Measurements from ENCODE around the gene DPY30. TPM values are rescaled to one million over a fixed set of nuclear protein-coding genes. Genes with fewer than 3 reads are reported as not detected.

The DPY30 gene
- total RNA-seq, 3 donors from 2014 or later (not counting 1 experiment from before 2014, with no cell fraction given): 24.3 to 36.6 (median 25.7) TPM

DNA sequence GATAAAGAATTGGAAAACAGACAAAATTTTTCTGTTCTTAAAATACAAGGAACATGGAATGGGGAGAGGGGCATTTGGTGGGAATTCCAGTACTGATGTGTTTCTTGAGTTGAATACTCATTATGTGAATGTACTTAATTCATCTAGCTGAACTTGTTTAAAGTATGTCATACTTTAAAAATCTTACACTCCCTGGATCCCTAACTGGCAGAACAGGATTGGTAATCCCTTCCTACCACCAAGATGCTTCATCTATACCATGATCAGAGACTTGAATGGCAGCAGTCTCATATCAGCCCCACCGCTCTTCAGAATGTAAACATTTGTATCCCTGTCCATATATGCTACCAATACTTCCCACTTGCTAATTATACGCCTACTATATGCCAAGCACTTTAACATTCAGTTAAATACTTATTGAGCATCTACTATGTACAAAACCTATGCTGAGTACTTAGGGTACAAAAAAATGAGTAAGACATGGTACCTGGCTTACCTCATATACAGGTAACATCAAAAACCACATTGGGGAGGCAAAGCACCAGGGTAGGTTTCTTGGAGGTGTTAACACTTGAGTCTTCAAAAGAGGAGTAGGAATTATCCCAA is 34.1 kb downstream of the DPY30 start:
- DNase-seq (no peak), ATAC-seq (no peak)
- TF ChIP-seq, protein P1, sequence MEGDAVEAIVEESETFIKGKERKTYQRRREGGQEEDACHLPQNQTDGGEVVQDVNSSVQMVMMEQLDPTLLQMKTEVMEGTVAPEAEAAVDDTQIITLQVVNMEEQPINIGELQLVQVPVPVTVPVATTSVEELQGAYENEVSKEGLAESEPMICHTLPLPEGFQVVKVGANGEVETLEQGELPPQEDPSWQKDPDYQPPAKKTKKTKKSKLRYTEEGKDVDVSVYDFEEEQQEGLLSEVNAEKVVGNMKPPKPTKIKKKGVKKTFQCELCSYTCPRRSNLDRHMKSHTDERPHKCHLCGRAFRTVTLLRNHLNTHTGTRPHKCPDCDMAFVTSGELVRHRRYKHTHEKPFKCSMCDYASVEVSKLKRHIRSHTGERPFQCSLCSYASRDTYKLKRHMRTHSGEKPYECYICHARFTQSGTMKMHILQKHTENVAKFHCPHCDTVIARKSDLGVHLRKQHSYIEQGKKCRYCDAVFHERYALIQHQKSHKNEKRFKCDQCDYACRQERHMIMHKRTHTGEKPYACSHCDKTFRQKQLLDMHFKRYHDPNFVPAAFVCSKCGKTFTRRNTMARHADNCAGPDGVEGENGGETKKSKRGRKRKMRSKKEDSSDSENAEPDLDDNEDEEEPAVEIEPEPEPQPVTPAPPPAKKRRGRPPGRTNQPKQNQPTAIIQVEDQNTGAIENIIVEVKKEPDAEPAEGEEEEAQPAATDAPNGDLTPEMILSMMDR (IDR thresholded peaks at IDR 0.05): no peak
- Mint-ChIP-seq H3K27me3 (ENCODE audit: low read depth in 2 of 2) (no peaks in the 10 kb centered on the region), H3K27ac (peak overlapping the region in 1 of 2 donors; percentile 2), H3K36me3 (no peaks in the 10 kb centered on the region), H3K4me3 (peak overlapping the region; percentile 8), H3K9me3 (no peaks in the 10 kb centered on the region), H3K4me1 (peaks cover 50 to 53% of the 10 kb centered on the region in 2 donors)
- H3K27ac ChIP-seq (ENCODE audit: low read length): no peak overlapping the region
- no peaks in the 10 kb centered on the region for H3K36me3 ChIP-seq (ENCODE audit: control insufficient read depth, insufficient read depth, low read length)
- no peaks in the 10 kb centered on the region for H3K27me3 ChIP-seq (ENCODE audit: control insufficient read depth, insufficient read depth, low read length)
- intact Hi-C loops (cut with micrococcal nuclease): loop anchor here (5.0 kb wide), 1 partner anchor 352 kb away; the partner anchor contains the start of gene BIRC6
- WGBS (ENCODE audit: insufficient coverage): 93% methylated on average over 2 of the region's 2 CpGs
- no peak overlapping the region for H3K4me3 ChIP-seq (ENCODE audit: low read length)
- no peaks in the 10 kb centered on the region for H3K9me3 ChIP-seq (ENCODE audit: control insufficient read depth, insufficient read depth, low read length)
- peaks cover 19% of the 10 kb centered on the region for H3K4me1 ChIP-seq (ENCODE audit: control insufficient read depth, insufficient read depth, low read length)

DNA sequence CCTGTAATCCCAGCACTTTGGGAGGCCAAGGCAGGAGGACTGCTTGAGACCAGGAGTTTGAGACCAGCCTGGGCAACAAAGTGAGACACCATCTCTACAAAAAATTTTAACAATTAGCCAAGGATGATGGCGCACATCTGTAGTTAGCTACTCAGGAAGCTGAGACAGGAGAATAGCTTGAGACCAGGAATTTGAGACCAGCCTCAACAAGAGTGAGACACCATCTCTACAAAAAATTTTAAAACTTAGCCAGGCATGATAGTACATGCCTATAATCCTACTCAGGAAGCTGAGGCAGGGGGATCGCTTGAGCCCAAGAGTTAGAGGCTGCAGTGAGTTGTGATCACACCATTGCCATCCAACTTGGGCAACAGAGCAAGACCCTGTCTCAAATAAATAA is 35.8 kb downstream of the DPY30 start:
- no peak overlapping the region for H3K27ac ChIP-seq (ENCODE audit: low read length)
- Mint-ChIP-seq H3K4me3 (no peak overlapping the region), H3K27me3 (ENCODE audit: low read depth in 2 of 2) (no peaks in the 10 kb centered on the region), H3K9me3 (no peaks in the 10 kb centered on the region), H3K36me3 (no peaks in the 10 kb centered on the region), H3K4me1 (peaks cover 51 to 57% of the 10 kb centered on the region in 2 donors), H3K27ac (no peak overlapping the region)
- intact Hi-C loops (cut with micrococcal nuclease): no loop called here
- DNase-seq: no peak
- H3K4me3 ChIP-seq (ENCODE audit: low read length): no peak overlapping the region
- H3K9me3 ChIP-seq (ENCODE audit: control insufficient read depth, insufficient read depth, low read length): no peaks in the 10 kb centered on the region
- TF ChIP-seq, protein P1 (IDR thresholded peaks at IDR 0.05): no peak
- H3K4me1 ChIP-seq (ENCODE audit: control insufficient read depth, insufficient read depth, low read length): peaks cover 14% of the 10 kb centered on the region
- no peaks in the 10 kb centered on the region for H3K27me3 ChIP-seq (ENCODE audit: control insufficient read depth, insufficient read depth, low read length)
- no peaks in the 10 kb centered on the region for H3K36me3 ChIP-seq (ENCODE audit: control insufficient read depth, insufficient read depth, low read length)
- 86% methylated on average over 2 of the region's 2 CpGs for WGBS (ENCODE audit: insufficient coverage)
- no peak for ATAC-seq

- Histone ChIP-seq H3K4me1 (ENCODE audit: control insufficient read depth, insufficient read depth, low read length) (peaks cover 17% of the 10 kb centered on the region), H3K27ac (ENCODE audit: low read length) (no peak overlapping the region), H3K36me3 (ENCODE audit: control insufficient read depth, insufficient read depth, low read length) (no peaks in the 10 kb centered on the region), H3K27me3 (ENCODE audit: control insufficient read depth, insufficient read depth, low read length) (no peaks in the 10 kb centered on the region), H3K9me3 (ENCODE audit: control insufficient read depth, insufficient read depth, low read length) (no peaks in the 10 kb centered on the region), H3K4me3 (ENCODE audit: low read length) (no peak overlapping the region)
- Mint-ChIP-seq H3K4me3 (no peak overlapping the region), H3K36me3 (no peaks in the 10 kb centered on the region), H3K27ac (no peak overlapping the region), H3K9me3 (no peaks in the 10 kb centered on the region), H3K4me1 (peaks cover 50 to 57% of the 10 kb centered on the region in 2 donors), H3K27me3 (ENCODE audit: low read depth in 2 of 2) (no peaks in the 10 kb centered on the region)
- intact Hi-C loops (cut with micrococcal nuclease): no loop called here
- DNase-seq (no peak), ATAC-seq (no peak)
- TF ChIP-seq, protein P1 (IDR thresholded peaks at IDR 0.05): no peak
- WGBS (ENCODE audit: insufficient coverage): 100% methylated on average over 2 of the region's 3 CpGs
Measured at GRCh38 chr2:32002406-32002805, 37.2 kb downstream of the DPY30 start.

DNA sequence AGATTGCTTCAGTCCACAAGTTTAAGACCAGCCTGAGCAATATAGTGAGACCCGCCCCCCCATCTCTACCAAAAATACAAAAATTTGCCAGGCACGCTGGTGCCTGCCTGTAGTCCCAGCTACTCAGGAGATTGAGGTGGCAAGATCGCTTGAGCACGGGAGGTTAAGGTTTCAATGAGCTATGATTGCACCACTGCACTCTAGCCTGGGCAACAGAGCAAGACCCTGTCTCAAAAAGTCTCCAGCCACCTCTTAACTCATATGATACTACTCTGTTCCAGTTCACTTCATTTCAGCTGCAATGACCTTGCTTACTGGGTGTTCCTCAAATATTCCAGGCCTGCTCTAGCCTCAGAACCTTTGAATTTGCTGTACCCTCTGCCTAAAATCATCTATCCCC is 40.2 kb downstream of the DPY30 start:
- H3K4me3 Mint-ChIP-seq: no peak overlapping the region
- intact Hi-C loops (cut with micrococcal nuclease): no loop called here
- peaks cover 47 to 57% of the 10 kb centered on the region in 2 donors for H3K4me1 Mint-ChIP-seq
- WGBS (ENCODE audit: insufficient coverage): 80% methylated on average over 4 of the region's 4 CpGs
- Histone ChIP-seq H3K4me1 (ENCODE audit: control insufficient read depth, insufficient read depth, low read length) (peaks cover 11% of the 10 kb centered on the region), H3K9me3 (ENCODE audit: control insufficient read depth, insufficient read depth, low read length) (no peaks in the 10 kb centered on the region), H3K4me3 (ENCODE audit: low read length) (no peak overlapping the region), H3K27ac (ENCODE audit: low read length) (no peak overlapping the region), H3K36me3 (ENCODE audit: control insufficient read depth, insufficient read depth, low read length) (no peaks in the 10 kb centered on the region), H3K27me3 (ENCODE audit: control insufficient read depth, insufficient read depth, low read length) (no peaks in the 10 kb centered on the region)
- no peaks in the 10 kb centered on the region for H3K27me3 Mint-ChIP-seq (ENCODE audit: low read depth in 2 of 2)
- ATAC-seq: no peak
- no peak for DNase-seq
- no peaks in the 10 kb centered on the region for H3K9me3 Mint-ChIP-seq
- TF ChIP-seq, protein P1 (IDR thresholded peaks at IDR 0.05): no peak
- H3K36me3 Mint-ChIP-seq: no peaks in the 10 kb centered on the region
- peak overlapping the region; percentile 10 to 25 for H3K27ac Mint-ChIP-seq

All from natural killer cell (primary cell).